Thyroid gland (tissue), 4 donors: ENCODE measurements around the gene P2RX3.

Source experiments
- POLR2A ChIP-seq, 2 donors: fragments of 450-650 bp; IDR thresholded peaks; one replicate each; pipeline ENCODE4 v1.6.1; 2017; ENCODE audit warnings: antibody characterized with exemption in 2 of 2, mild to moderate bottlenecking in 2 of 2, moderate library complexity in 1 of 2
- TF ChIP-seq, protein P1 (sequence below), 6 experiments: fragments of 200-600 bp in 3 of 6; fragments of 450-650 bp in 3 of 6; sonication (generic) in 3 of 6; IDR thresholded peaks; one replicate each; pipeline ENCODE4 v1.5.1; 2016 to 2019; ENCODE audit warnings: antibody characterized with exemption in 6 of 6, mild to moderate bottlenecking in 2 of 6, inconsistent platforms in 1 of 6, moderate library complexity in 1 of 6

DNA sequence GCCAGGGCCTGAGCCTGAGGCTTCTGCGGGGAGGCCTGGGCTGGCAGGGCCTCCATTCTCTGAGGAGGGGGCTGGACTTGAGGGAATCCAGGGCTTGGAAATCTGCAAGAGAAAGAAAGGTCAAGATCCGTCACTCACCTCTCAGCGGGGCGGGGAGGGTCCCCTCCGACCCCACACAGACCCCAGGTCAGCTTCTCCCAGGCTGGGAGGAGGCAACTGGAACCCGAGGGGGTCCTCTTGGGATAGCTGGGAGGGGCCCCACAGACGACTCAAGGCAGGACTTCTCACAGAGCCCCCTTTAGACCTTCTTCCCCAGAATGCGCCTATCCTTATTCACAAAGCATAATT, 24.4 kb upstream of the P2RX3 start:
- TF ChIP-seq, protein P1, sequence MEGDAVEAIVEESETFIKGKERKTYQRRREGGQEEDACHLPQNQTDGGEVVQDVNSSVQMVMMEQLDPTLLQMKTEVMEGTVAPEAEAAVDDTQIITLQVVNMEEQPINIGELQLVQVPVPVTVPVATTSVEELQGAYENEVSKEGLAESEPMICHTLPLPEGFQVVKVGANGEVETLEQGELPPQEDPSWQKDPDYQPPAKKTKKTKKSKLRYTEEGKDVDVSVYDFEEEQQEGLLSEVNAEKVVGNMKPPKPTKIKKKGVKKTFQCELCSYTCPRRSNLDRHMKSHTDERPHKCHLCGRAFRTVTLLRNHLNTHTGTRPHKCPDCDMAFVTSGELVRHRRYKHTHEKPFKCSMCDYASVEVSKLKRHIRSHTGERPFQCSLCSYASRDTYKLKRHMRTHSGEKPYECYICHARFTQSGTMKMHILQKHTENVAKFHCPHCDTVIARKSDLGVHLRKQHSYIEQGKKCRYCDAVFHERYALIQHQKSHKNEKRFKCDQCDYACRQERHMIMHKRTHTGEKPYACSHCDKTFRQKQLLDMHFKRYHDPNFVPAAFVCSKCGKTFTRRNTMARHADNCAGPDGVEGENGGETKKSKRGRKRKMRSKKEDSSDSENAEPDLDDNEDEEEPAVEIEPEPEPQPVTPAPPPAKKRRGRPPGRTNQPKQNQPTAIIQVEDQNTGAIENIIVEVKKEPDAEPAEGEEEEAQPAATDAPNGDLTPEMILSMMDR (IDR thresholded peaks at IDR 0.05), result no peak
- no peak for TF ChIP-seq POLR2A (IDR thresholded peaks at IDR 0.05)
